Measurements from ENCODE around the gene DTD1.

The DTD1 gene

DNA sequence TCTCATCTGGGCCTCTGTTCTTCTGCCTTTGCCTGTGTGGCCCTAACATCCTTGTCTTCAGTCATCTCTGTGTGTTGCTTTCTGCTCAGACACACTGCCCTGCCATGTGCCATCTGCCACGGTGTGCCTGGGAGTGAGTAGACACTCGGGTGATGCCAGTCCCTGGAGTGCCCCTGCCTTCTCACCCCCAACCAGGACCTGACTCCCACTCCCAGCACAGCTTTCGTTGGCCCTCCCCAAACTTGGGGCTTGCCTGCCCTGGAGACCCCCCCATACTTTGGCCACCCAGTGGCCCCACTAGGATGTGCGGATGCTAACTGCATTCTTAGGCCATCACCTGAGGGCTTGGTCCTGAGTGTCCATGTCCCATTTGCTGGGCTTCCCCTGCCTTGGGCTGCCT, 149.3 kb downstream of the DTD1 start:
- Histone ChIP-seq H4K20me1 (ENCODE audit: insufficient read depth, low read length, poor library complexity, severe bottlenecking) (no peaks in the 10 kb centered on the region), H3K27me3 (ENCODE audit: insufficient read depth, low read length, poor library complexity, severe bottlenecking) (no peaks in the 10 kb centered on the region), H3K9me3 (ENCODE audit: insufficient read depth, low read depth, low read length) (no peaks in the 10 kb centered on the region), H3K9me2 (replicated peaks; ENCODE audit: low read depth, low read length) (no peaks in the 10 kb centered on the region), H3K4me1 (ENCODE audit: insufficient read depth, low read length, poor library complexity, severe bottlenecking) (no peaks in the 10 kb centered on the region), H3K9ac (ENCODE audit: low read depth, low read length, poor library complexity, severe bottlenecking) (no peak overlapping the region), H2AFZ (ENCODE audit: low read length) (no peak overlapping the region), H3K4me2 (ENCODE audit: low read depth, low read length, poor library complexity, severe bottlenecking) (no peak overlapping the region), H3K4me3 (ENCODE audit: low read length, poor library complexity, severe bottlenecking) (no peak overlapping the region), H3K36me3 (ENCODE audit: insufficient read depth, low read length) (no peaks in the 10 kb centered on the region), H3F3A (ENCODE audit: low read depth) (no peaks in the 10 kb centered on the region), H3K79me2 (ENCODE audit: insufficient read depth, low read length) (no peaks in the 10 kb centered on the region)
- TF ChIP-seq EZH2phosphoT487 (IDR thresholded peaks at IDR 0.05; ENCODE audit: borderline replicate concordance) = no peak
- TF ChIP-seq, protein P1, sequence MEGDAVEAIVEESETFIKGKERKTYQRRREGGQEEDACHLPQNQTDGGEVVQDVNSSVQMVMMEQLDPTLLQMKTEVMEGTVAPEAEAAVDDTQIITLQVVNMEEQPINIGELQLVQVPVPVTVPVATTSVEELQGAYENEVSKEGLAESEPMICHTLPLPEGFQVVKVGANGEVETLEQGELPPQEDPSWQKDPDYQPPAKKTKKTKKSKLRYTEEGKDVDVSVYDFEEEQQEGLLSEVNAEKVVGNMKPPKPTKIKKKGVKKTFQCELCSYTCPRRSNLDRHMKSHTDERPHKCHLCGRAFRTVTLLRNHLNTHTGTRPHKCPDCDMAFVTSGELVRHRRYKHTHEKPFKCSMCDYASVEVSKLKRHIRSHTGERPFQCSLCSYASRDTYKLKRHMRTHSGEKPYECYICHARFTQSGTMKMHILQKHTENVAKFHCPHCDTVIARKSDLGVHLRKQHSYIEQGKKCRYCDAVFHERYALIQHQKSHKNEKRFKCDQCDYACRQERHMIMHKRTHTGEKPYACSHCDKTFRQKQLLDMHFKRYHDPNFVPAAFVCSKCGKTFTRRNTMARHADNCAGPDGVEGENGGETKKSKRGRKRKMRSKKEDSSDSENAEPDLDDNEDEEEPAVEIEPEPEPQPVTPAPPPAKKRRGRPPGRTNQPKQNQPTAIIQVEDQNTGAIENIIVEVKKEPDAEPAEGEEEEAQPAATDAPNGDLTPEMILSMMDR (conservative IDR thresholded peaks at IDR 0.05; ENCODE audit: low read length) = no peak

DNA sequence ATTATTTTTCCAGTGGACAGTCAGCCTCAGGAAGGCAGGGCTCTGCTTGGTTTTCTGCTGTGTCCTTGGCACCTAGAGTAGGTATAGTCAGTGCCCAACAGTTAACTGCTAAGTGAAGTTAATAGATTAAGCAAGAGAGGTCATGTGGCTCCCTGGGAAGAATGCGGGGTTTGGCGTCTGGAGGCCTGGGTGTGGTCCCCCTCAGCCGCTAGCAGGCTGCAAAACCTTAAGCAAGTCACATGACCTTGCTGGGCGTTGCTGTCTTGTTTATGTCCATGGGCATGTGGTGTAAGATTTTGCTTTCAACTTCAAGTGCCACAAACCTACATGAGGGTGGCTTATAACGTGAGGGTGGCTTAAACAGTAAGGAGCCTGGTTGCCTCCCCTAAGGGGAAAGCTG, 150.2 kb downstream of the DTD1 start:
- Histone ChIP-seq H2AFZ (ENCODE audit: low read length) (no peak overlapping the region), H3K27me3 (ENCODE audit: insufficient read depth, low read length, poor library complexity, severe bottlenecking) (no peaks in the 10 kb centered on the region), H3K9me2 (replicated peaks; ENCODE audit: low read depth, low read length) (no peaks in the 10 kb centered on the region), H4K20me1 (ENCODE audit: insufficient read depth, low read length, poor library complexity, severe bottlenecking) (no peaks in the 10 kb centered on the region), H3K4me3 (ENCODE audit: low read length, poor library complexity, severe bottlenecking) (no peak overlapping the region), H3K4me1 (ENCODE audit: insufficient read depth, low read length, poor library complexity, severe bottlenecking) (no peaks in the 10 kb centered on the region), H3K36me3 (ENCODE audit: insufficient read depth, low read length) (no peaks in the 10 kb centered on the region), H3K9me3 (ENCODE audit: insufficient read depth, low read depth, low read length) (no peaks in the 10 kb centered on the region), H3K9ac (ENCODE audit: low read depth, low read length, poor library complexity, severe bottlenecking) (no peak overlapping the region), H3F3A (ENCODE audit: low read depth) (no peaks in the 10 kb centered on the region), H3K4me2 (ENCODE audit: low read depth, low read length, poor library complexity, severe bottlenecking) (no peak overlapping the region), H3K79me2 (ENCODE audit: insufficient read depth, low read length) (no peaks in the 10 kb centered on the region)
- TF ChIP-seq, protein P1 (conservative IDR thresholded peaks at IDR 0.05; ENCODE audit: low read length) = no peak
- no peak for TF ChIP-seq EZH2phosphoT487 (IDR thresholded peaks at IDR 0.05; ENCODE audit: borderline replicate concordance)

DNA sequence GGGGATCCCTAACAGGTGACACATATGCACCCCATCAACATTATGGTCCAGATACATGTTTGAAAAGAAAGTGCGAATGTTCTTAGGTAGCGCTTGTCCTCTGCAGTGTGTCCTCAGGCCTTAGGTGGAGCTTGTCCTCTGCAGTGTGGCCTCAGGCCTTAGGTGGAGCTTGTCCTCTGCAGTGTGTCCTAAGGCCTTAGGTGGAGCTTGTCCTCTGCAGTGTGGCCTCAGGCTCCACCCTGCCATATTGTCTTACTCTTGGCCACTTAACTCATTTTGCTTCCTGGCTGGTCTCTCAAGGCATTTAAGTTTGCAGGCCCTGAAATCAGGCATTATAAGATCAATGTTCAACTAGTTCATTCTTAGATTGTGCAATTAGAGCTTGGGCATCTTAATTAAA, 151.0 kb downstream of the DTD1 start:
- TF ChIP-seq EZH2phosphoT487 (IDR thresholded peaks at IDR 0.05; ENCODE audit: borderline replicate concordance) = no peak
- TF ChIP-seq, protein P1 (conservative IDR thresholded peaks at IDR 0.05; ENCODE audit: low read length) = no peak

More for the DNA sequence above, 151.0 kb downstream of the DTD1 start:
- H3K36me3 ChIP-seq (ENCODE audit: insufficient read depth, low read length) = no peaks in the 10 kb centered on the region
- no peaks in the 10 kb centered on the region for H3K9me3 ChIP-seq (ENCODE audit: insufficient read depth, low read depth, low read length)
- H3K4me3 ChIP-seq (ENCODE audit: low read length, poor library complexity, severe bottlenecking) = no peak overlapping the region
- no peaks in the 10 kb centered on the region for H3K4me1 ChIP-seq (ENCODE audit: insufficient read depth, low read length, poor library complexity, severe bottlenecking)
- H3F3A ChIP-seq (ENCODE audit: low read depth) = no peaks in the 10 kb centered on the region
- no peaks in the 10 kb centered on the region for H4K20me1 ChIP-seq (ENCODE audit: insufficient read depth, low read length, poor library complexity, severe bottlenecking)
- no peaks in the 10 kb centered on the region for H3K9me2 ChIP-seq (replicated peaks; ENCODE audit: low read depth, low read length)
- no peak overlapping the region for H3K4me2 ChIP-seq (ENCODE audit: low read depth, low read length, poor library complexity, severe bottlenecking)
- no peaks in the 10 kb centered on the region for H3K27me3 ChIP-seq (ENCODE audit: insufficient read depth, low read length, poor library complexity, severe bottlenecking)
- H3K79me2 ChIP-seq (ENCODE audit: insufficient read depth, low read length) = no peaks in the 10 kb centered on the region
- no peak overlapping the region for H2AFZ ChIP-seq (ENCODE audit: low read length)
- no peak overlapping the region for H3K9ac ChIP-seq (ENCODE audit: low read depth, low read length, poor library complexity, severe bottlenecking)

Measured in Loucy (cell line).